Measurements from ENCODE around the gene CCER1.

- no peak for TF ChIP-seq CTCF (conservative IDR thresholded peaks at IDR 0.05; ENCODE audit: low read length)
- TF ChIP-seq EZH2phosphoT487 (IDR thresholded peaks at IDR 0.05; ENCODE audit: borderline replicate concordance) = no peak
Measured at GRCh38 chr12:90977224-90977623, 22.2 kb upstream of the CCER1 start.

Data from Loucy (cell line).